Central memory CD8-positive, alpha-beta T cell (primary cell): ENCODE results near the gene RPS6KB1.
"Not testable (repeated sequence)": the region's sequence is repeated elsewhere in the genome, so short reads cannot be mapped to it uniquely, and the experiment has no call there.

Experiments
- ATAC-seq: fragments of 150-1000 bp; cut with Tn5 transposase; replicated peaks from 2 replicates; pipeline ENCODE4 v1.10.0; 2022; ENCODE audit warnings: mild to moderate bottlenecking, moderate FRiP score, moderate number of reproducible peaks; ENCODE audit not compliant: poor library complexity, severe bottlenecking; ENCODE audit errors: extremely low read depth
- DNase-seq, 2 donors: peaks; one replicate each; pipeline ENCODE4 v3.0.0; 2021; ENCODE audit warnings: low spot score in 2 of 2
- H3K27ac Mint-ChIP-seq: one replicate; pipeline ENCODE4 v1.8.0; 2022; ENCODE audit warnings: low read depth, mild to moderate bottlenecking, moderate library complexity, mixed read lengths
- H3K27me3 Mint-ChIP-seq: one replicate; pipeline ENCODE4 v1.8.0; 2022; ENCODE audit warnings: mixed read lengths
- H3K36me3 Mint-ChIP-seq: one replicate; pipeline ENCODE4 v1.8.0; 2022; ENCODE audit warnings: mild to moderate bottlenecking, moderate library complexity, mixed read lengths; ENCODE audit not compliant: insufficient read depth
- H3K4me1 Mint-ChIP-seq: one replicate; pipeline ENCODE4 v1.8.0; 2022; ENCODE audit warnings: mixed read lengths
- H3K4me3 Mint-ChIP-seq: one replicate; pipeline ENCODE4 v1.8.0; 2022; ENCODE audit warnings: mild to moderate bottlenecking, moderate library complexity, mixed read lengths
- H3K9me3 Mint-ChIP-seq: one replicate; pipeline ENCODE4 v1.8.0; 2022; ENCODE audit warnings: mixed read lengths

RPS6KB1 gene

DNA sequence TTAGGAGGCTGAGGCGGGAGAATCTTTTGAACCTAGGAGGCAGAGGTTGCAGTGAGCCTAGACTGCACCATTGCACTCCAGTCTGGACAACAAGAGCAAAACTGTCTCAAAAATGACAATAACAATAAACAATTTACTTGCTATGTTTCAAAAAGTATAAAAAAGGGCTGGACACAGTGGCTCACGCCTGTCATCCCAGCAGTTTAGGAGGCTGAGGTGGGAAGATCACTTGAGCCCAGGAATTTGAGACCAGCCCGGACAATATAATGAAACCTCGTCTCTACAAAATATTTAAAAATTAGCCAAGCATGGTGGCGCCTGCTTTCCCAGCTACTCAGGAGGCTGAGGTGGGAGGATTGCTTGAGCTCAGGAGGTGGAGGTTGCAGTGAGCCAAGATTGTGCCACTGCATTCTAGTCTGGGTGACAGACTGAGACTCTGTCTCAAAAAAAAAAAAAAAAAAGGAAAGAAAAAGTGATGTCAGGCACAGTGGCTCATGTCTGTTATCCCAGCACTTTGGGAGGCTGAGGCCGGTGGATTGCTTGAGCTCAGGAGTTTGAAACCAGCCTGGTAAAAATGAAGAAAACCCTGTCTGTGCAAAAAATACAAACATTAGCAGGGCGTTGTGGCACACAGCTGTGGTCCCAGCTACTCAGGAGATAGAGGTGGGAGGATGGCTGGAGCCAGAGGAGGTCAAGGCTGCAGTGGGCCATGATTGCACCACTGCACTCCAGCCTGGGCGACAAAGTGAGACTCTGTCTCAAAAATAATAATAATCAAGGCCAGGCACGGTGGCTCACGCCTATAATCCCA is 38.8 kb upstream of the RPS6KB1 start:
- not testable (repeated sequence) for H3K27ac Mint-ChIP-seq
- H3K4me1 Mint-ChIP-seq: peaks cover 14% of the 10 kb centered on the region

DNA sequence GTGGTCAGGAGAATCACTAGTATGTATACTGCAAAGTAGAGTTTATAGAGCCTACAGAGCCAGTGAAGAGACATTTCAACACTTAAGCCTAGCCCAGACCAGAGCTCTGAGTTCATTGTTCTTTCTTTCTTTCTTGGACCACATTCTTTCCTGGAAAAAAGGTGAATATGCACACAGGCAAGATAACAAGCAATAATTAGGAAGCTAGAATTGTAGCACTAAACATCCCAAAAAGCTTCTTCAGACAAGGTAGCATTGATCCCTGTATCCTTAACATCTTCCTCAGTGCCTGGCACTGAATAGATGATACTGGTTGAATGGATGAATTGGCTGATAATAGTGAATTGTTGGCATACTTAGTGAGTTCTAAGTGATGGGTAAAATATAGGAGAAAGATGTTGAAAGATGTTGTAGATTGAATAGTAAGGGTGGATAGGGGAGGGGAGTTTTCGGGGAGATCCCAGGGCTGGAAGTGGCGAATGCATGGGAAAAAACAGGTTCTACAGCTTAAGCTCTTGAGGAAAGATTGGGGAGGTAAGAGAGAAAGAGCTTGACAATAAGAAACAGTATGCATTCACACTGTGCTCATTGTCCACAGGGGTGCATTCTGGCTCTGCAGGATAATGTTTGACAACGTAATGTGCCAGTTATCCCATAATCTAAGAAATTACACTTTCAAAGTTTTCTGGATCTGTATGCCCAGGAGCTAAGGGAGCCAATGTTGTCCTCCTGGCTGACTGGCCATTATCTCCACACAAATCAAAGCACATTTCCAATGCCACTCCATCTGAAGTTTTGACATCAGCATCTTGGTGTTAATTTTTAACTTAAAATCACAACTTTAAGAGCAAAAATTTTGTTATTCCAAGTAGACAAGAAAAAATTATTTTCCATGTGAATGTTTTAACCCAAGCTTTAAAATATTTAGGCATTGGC is 35.8 kb upstream of the RPS6KB1 start:
- Mint-ChIP-seq H3K36me3 (peaks cover 20% of the 10 kb centered on the region), H3K27me3 (no peaks in the 10 kb centered on the region), H3K9me3 (no peaks in the 10 kb centered on the region), H3K4me1 (peaks cover 9% of the 10 kb centered on the region), H3K27ac (no peak overlapping the region), H3K4me3 (no peak overlapping the region)
- DNase-seq (no peak), ATAC-seq (no peak)

More for the DNA sequence above, 38.8 kb upstream of the RPS6KB1 start:
- ATAC-seq, H3K27me3 Mint-ChIP-seq, H3K4me3 Mint-ChIP-seq, DNase-seq, H3K9me3 Mint-ChIP-seq: not testable (repeated sequence)
- peaks cover 10% of the 10 kb centered on the region for H3K36me3 Mint-ChIP-seq

DNA sequence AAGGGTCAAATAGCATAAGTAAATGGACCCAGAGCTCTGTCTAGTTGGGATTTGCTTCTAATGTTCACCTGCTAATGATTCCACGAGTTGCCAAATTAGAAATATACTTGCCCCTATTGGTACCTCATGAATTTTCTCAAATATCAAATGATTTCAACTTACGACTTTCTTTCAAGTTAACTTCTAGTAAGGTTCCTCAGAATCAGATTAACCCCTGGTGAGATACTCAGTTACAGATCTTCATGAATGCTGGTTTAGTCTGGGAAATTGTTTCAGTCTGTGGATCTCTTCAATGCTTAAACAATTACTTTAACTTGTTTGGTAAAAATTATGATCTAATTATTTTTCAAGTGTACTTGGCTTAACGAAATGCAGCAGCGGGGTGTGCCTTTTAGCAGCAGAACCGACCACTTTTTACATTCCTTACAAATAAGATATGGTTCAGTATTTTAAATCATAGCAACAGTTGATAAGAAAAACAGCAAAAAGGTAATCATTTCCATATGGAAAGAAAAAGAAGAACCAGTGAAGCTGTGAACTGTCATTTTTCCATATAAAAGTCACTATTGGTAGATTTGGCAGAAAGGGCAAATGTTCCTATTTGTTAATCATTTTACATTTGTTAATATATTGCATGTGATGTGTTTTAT is 34.6 kb upstream of the RPS6KB1 start:
- ATAC-seq: no peak
- Mint-ChIP-seq H3K27me3 (no peaks in the 10 kb centered on the region), H3K4me3 (no peak overlapping the region), H3K27ac (no peak overlapping the region), H3K9me3 (no peaks in the 10 kb centered on the region), H3K36me3 (peaks cover 26% of the 10 kb centered on the region), H3K4me1 (peaks cover 4% of the 10 kb centered on the region)
- DNase-seq: no peak

DNA sequence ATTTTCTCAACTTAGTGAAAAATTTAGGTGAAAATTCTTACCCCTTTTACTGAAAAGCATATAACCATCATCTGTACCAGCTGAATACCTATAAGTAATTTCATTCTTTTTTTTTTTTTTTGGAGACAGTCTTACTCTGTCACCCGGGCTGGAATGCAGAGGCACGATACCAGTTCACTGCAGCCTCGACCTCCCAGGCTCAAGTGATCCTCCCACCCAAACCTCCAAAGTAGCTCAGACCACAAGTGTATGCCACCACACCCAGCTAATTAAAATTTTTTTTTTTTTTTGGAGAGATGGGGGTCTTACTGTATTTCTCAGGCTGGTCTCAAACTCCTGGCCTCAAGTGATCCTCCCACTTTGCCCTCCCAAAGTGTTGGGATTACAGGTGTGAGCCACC is 34.0 kb upstream of the RPS6KB1 start:
- H3K4me1 Mint-ChIP-seq: no peaks in the 10 kb centered on the region
- peaks cover 24% of the 10 kb centered on the region for H3K36me3 Mint-ChIP-seq
- H3K9me3 Mint-ChIP-seq: no peaks in the 10 kb centered on the region
- no peak overlapping the region for H3K27ac Mint-ChIP-seq
- no peak for DNase-seq
- no peak overlapping the region for H3K4me3 Mint-ChIP-seq
- H3K27me3 Mint-ChIP-seq: no peaks in the 10 kb centered on the region
- no peak for ATAC-seq

DNA sequence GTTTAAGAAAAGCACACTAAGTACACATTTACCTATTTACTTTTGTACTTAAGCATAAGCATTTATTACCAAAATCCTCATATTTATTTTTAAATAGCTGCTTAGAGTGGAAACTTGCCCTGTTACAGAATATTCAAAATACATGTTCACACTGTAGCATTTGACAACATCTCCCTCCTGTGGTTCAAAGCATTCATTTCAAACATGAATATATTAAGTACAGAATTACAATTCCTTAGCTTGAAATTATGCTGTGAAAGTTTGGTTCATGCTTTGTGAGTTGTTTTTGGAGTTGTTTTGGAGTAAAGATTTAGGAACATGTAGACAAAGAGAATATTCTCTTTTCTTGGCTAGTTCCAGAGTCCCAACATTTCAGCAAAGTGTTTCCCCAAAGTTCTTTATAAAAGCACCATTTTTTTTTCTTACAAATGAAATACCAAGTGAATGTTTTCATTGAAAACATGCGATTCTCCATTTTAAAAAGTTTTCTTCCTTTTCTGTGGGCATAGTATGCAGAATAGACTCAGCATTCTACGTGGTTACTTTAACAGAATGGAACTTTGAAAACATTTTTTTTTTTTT is 33.4 kb upstream of the RPS6KB1 start:
- H3K27me3 Mint-ChIP-seq: no peaks in the 10 kb centered on the region
- no peaks in the 10 kb centered on the region for H3K4me1 Mint-ChIP-seq
- ATAC-seq: peak; percentile 56
- no peak overlapping the region for H3K27ac Mint-ChIP-seq
- H3K4me3 Mint-ChIP-seq: no peak overlapping the region
- DNase-seq: no peak
- H3K9me3 Mint-ChIP-seq: no peaks in the 10 kb centered on the region
- peaks cover 24% of the 10 kb centered on the region for H3K36me3 Mint-ChIP-seq

DNA sequence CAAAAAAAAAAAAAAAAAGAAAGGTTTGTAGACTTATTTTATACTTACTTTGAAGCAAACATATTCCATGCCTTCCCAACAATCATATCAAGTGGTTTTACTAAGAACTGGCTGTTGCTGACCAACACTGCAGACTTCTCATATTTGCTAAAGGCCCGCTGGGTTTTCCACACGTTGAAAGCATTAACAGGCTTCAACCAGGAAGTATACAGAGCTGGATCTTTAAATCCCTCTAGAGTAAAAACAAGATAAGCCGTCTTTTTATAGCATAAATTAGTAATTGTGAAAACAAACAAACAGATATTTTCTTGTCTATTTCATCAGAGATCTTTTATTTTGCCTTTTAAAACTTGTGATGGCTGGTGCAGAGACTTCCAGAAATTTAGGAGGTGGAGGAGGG is 29.3 kb upstream of the RPS6KB1 start:
- Mint-ChIP-seq H3K4me3 (no peak overlapping the region), H3K36me3 (peaks cover 34% of the 10 kb centered on the region), H3K27me3 (no peaks in the 10 kb centered on the region), H3K27ac (no peak overlapping the region), H3K9me3 (no peaks in the 10 kb centered on the region), H3K4me1 (no peaks in the 10 kb centered on the region)
- ATAC-seq: no peak
- no peak for DNase-seq

DNA sequence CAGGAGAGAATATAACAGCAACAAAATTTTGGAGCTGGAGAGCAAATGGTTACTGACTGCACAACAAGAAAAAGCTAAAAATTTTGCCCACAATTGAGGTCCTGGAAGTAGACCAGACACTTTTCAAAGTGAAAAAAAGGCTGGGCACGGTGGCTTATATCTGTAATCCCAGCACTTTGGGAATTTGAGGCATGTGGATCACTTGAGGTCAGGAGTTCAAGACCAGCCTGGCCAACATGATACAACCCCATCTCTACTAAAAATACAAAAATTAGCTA is 23.0 kb upstream of the RPS6KB1 start:
- no peaks in the 10 kb centered on the region for H3K9me3 Mint-ChIP-seq
- H3K27ac Mint-ChIP-seq: no peak overlapping the region
- no peaks in the 10 kb centered on the region for H3K27me3 Mint-ChIP-seq
- H3K4me1 Mint-ChIP-seq: no peaks in the 10 kb centered on the region
- H3K4me3 Mint-ChIP-seq: no peak overlapping the region
- DNase-seq (no peak), ATAC-seq (no peak)
- H3K36me3 Mint-ChIP-seq: peaks cover 26% of the 10 kb centered on the region

DNA sequence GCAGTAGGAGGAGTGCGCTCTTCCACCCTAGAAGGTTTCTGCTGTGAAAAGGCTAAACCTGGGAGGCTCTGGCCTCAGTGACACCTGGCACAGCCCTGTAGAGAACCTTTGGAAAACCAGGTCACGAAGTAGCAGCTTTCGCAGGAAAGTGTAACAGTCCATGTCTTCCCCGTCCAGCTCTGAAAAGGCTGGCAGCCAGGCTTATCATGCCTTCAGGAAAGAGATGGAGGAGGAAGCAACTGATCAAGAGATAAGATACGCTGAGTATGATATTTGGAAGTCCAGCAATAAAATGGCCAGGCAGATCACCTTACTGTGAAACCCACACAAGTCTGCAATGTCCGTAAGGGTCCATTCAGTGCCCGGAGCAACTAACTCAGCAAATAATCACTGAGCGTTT is 22.4 kb upstream of the RPS6KB1 start:
- ATAC-seq (no peak), DNase-seq (no peak)
- H3K4me1 Mint-ChIP-seq: no peaks in the 10 kb centered on the region
- H3K4me3 Mint-ChIP-seq: no peak overlapping the region
- H3K36me3 Mint-ChIP-seq: peaks cover 30% of the 10 kb centered on the region
- H3K27ac Mint-ChIP-seq: no peak overlapping the region
- no peaks in the 10 kb centered on the region for H3K9me3 Mint-ChIP-seq
- H3K27me3 Mint-ChIP-seq: no peaks in the 10 kb centered on the region

DNA sequence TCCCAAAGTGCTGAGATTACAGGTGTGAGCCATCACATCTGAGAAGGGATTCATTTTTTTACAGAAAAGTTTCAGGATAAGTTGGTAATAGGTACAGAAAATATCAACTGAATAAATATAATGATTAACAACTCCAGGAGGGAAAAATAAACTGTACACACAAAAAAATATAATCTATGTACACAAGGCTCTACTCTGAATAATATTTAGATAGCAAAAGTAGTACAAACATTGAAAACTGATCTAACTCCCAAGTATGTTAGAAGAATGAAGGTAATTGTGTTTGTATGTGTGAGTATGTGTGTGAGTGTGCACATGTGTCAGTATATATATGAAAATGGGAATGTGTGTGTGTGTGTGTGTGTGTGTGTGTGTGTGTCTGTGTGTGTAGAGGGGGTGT is 20.6 kb upstream of the RPS6KB1 start:
- H3K27ac Mint-ChIP-seq: no peak overlapping the region
- H3K36me3 Mint-ChIP-seq: peaks cover 41% of the 10 kb centered on the region

DNA sequence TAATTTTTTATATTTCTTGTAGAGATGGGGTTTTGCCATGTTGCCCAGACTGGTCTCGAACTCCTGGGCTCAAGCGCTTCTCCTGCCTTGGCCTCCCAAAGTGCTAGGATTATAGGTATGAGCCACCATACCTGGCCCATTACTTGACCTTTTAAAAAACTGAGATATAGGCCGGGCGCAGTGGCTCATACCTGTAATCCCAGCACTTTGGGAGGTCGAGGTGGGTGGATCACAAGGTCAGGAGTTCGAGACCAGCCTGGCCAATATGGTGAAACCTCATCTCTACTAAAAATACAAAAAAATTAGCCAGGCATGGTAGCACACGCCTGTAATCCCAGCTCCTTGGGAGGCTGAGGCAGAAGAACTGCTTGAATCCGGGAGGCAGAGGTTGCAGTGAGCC is 19.5 kb upstream of the RPS6KB1 start:
- H3K36me3 Mint-ChIP-seq: peaks cover 45% of the 10 kb centered on the region
- H3K27ac Mint-ChIP-seq, H3K4me3 Mint-ChIP-seq, DNase-seq, ATAC-seq, H3K4me1 Mint-ChIP-seq, H3K27me3 Mint-ChIP-seq, H3K9me3 Mint-ChIP-seq: not testable (repeated sequence)

More for the DNA sequence above, 20.6 kb upstream of the RPS6KB1 start:
- ATAC-seq (no peak), DNase-seq (no peak)
- H3K9me3 Mint-ChIP-seq: no peaks in the 10 kb centered on the region
- H3K4me1 Mint-ChIP-seq: no peaks in the 10 kb centered on the region
- H3K27me3 Mint-ChIP-seq: no peaks in the 10 kb centered on the region
- no peak overlapping the region for H3K4me3 Mint-ChIP-seq

DNA sequence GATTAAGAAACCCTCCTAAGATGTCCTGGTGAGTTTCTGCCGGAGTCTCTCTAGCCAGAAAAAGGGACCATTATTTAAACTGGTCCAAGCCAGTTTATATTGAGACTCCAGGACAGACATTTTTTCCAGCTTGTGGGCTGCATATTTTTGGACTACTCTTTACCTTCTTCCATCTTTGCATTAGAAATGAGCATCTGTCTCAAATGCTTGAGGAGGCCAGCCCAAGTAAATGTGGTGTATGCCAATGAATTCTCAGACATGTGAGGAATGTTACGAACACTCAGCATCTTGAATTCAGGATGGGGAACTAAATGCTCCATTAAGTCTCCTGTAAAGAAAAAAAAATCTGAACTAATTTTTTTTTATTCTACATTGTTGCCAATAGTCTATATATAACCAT is 18.5 kb upstream of the RPS6KB1 start:
- no peak for ATAC-seq
- Mint-ChIP-seq H3K27me3 (no peaks in the 10 kb centered on the region), H3K4me1 (no peaks in the 10 kb centered on the region), H3K9me3 (no peaks in the 10 kb centered on the region), H3K4me3 (no peak overlapping the region), H3K36me3 (peaks cover 45% of the 10 kb centered on the region), H3K27ac (no peak overlapping the region)
- no peak for DNase-seq

DNA sequence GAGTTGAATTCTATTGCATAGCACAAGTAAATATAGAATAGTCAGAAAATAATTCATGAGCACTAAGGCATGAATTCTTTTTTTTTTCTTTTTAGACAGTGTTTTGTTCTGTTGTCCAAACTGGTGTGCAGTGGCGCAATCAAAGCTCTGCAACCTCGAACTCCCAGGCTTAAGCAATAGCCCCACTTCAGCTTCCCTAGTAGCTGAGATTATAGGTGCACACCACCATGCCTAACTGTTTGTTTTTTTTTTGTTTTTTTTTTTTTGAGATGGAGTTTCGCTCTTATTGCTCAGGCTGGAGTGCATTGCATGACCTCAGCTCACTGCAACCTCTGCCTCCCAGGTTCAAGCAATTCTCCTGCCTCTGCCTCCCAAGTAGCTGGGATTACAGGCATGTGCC is 16.8 kb upstream of the RPS6KB1 start:
- peaks cover 54% of the 10 kb centered on the region for H3K36me3 Mint-ChIP-seq
- H3K4me1 Mint-ChIP-seq: no peaks in the 10 kb centered on the region
- H3K4me3 Mint-ChIP-seq: no peak overlapping the region
- ATAC-seq (no peak), DNase-seq (no peak)
- H3K27me3 Mint-ChIP-seq: no peaks in the 10 kb centered on the region
- H3K9me3 Mint-ChIP-seq: no peaks in the 10 kb centered on the region
- peak overlapping the region; percentile 29 for H3K27ac Mint-ChIP-seq
